Esophagus squamous epithelium (tissue), 5 donors: ENCODE measurements around the gene RNF175. TPM values are rescaled to one million over a fixed set of nuclear protein-coding genes. Genes with fewer than 3 reads are reported as not detected.

Experiments used
- DNase-seq: peaks from one replicate; lab custom pipeline; 2025; lab: John Stamatoyannopoulos, UW
- H3K27ac ChIP-seq, 4 donors: fragments of 200-600 bp; sonication (generic); one replicate each; pipeline ENCODE4 v1.5.1; 2016 to 2019; ENCODE audit warnings: mild to moderate bottlenecking in 1 of 4
- H3K27me3 ChIP-seq, 4 donors: fragments of 200-600 bp; sonication (generic); 1 replicate in 3 of 4; 2 replicates in 1 of 4; pipeline versions ENCODE4 v1.5.1 to v1.6.0; 2017 to 2021; ENCODE audit warnings: antibody characterized with exemption in 1 of 4
- H3K36me3 ChIP-seq, 3 donors: fragments of 200-600 bp; sonication (generic); one replicate each; pipeline ENCODE4 v1.5.1; 2016 to 2019
- H3K4me1 ChIP-seq, 3 donors: fragments of 200-600 bp; sonication (generic); one replicate each; pipeline ENCODE4 v1.5.1; 2017 to 2019
- H3K4me3 ChIP-seq, 4 donors: fragments of 200-600 bp; sonication (generic); 1 replicate in 3 of 4; 2 replicates in 1 of 4; pipeline ENCODE4 v1.5.1; 2016 to 2019; ENCODE audit warnings: mild to moderate bottlenecking in 2 of 4, moderate library complexity in 1 of 4
- H3K9me3 ChIP-seq, 3 donors: fragments of 200-600 bp; sonication (generic); one replicate each; pipeline ENCODE4 v1.5.1; 2016 to 2019
- CTCF ChIP-seq, 6 experiments: fragments of 450-650 bp in 4 of 6; fragments of 200-600 bp in 2 of 6; sonication (generic) in 2 of 6; IDR thresholded peaks; one replicate each; pipeline ENCODE4 v1.5.1; 2016 to 2019; ENCODE audit warnings: antibody characterized with exemption in 6 of 6, mild to moderate bottlenecking in 4 of 6, moderate library complexity in 4 of 6
- POLR2A ChIP-seq, 4 donors: fragments of 450-650 bp; IDR thresholded peaks; one replicate each; pipeline ENCODE4 v1.6.1; 2017; ENCODE audit warnings: antibody characterized with exemption in 4 of 4, mild to moderate bottlenecking in 4 of 4, moderate library complexity in 3 of 4
- WGBS, 2 donors: methylation state at CpG; one replicate each; pipeline ENCODE4 v1.1.5; 2018; 5-methylcytosine and 5-hydroxymethylcytosine counted together
- intact Hi-C: fragments of 100-400 bp; cut with DNase I; formaldehyde crosslinking; loops from one replicate; pipeline ENCODE4 v1.15.0; 2022
- total RNA-seq, 4 donors: library from RNA; depleted of rRNA; stranded (reverse); fragments of >200 nt; gene quantifications; one replicate each; pipeline ENCODE4 v1.1.0, GENCODE V29; 2016
- donor health status: DM: yes; HTN: yes; CAD: no.

Gene RNF175
- total RNA-seq, 4 donors from 2014 or later, result 0.76 TPM; not detected in 3

- intact Hi-C loops, result no loop called here
These were observed 96.2 kb downstream of the RNF175 start for GRCh38 chr4:153663667-153664066.

GRCh38 chr4:153661908-153662307 lies 97.9 kb downstream of the RNF175 start:
- no peaks in the 10 kb centered on the region for H3K9me3 ChIP-seq
- peak overlapping the region in 2 of 4 donors; percentile 11 to 24 for H3K27ac ChIP-seq
- TF ChIP-seq POLR2A (IDR thresholded peaks at IDR 0.05) (no peak), CTCF (IDR thresholded peaks at IDR 0.05) (no peak)
- no peak overlapping the region for H3K4me3 ChIP-seq
- peaks cover 0 to 10% (median 9%) of the 10 kb centered on the region in 3 donors for H3K4me1 ChIP-seq
- no peak for DNase-seq
- no peaks in the 10 kb centered on the region for H3K27me3 ChIP-seq
- intact Hi-C loops, result no loop called here
- 81 to 88% methylated on average over 1 of the region's 1 CpG for WGBS, 2 donors
- no peaks in the 10 kb centered on the region for H3K36me3 ChIP-seq

More at GRCh38 chr4:153663667-153664066, 96.2 kb downstream of the RNF175 start:
- TF ChIP-seq CTCF (IDR thresholded peaks at IDR 0.05) (no peak), POLR2A (IDR thresholded peaks at IDR 0.05) (no peak)
- WGBS, 2 donors, result 50 to 77% methylated on average over 1 of the region's 1 CpG
- H3K9me3 ChIP-seq, result no peaks in the 10 kb centered on the region
- H3K36me3 ChIP-seq, result no peaks in the 10 kb centered on the region
- H3K4me1 ChIP-seq, result peaks cover 0 to 10% (median 9%) of the 10 kb centered on the region in 3 donors
- DNase-seq, result no peak
- H3K27me3 ChIP-seq, result no peaks in the 10 kb centered on the region
- H3K4me3 ChIP-seq, result no peak overlapping the region
- no peak overlapping the region for H3K27ac ChIP-seq

GRCh38 chr4:153661215-153661822 lies 98.5 kb downstream of the RNF175 start:
- TF ChIP-seq POLR2A (IDR thresholded peaks at IDR 0.05), result no peak
- no peak for TF ChIP-seq CTCF (IDR thresholded peaks at IDR 0.05)
- DNase-seq, result no peak
- Histone ChIP-seq H3K27me3 (no peaks in the 10 kb centered on the region), H3K4me1 (peaks cover 0 to 14% (median 9%) of the 10 kb centered on the region in 3 donors), H3K27ac (peak overlapping the region in 2 of 4 donors; percentile 48 to 81), H3K4me3 (no peak overlapping the region), H3K36me3 (no peaks in the 10 kb centered on the region), H3K9me3 (no peaks in the 10 kb centered on the region)
- intact Hi-C loops, result no loop called here
- 38 to 46% methylated on average over 6 of the region's 6 CpGs for WGBS, 2 donors

Other genes with a start within 250 kb of the RNF175 start
- 10 to 100 TPM in 3 of 4 donors, 1 to 10 TPM in 1; 5.3 to 26.9 (median 17.3) TPM for gene TLR2, start 75.7 kb downstream of the RNF175 start, total RNA-seq
- gene SFRP2, start 29.1 kb upstream of the RNF175 start, total RNA-seq, result 100 to 1,000 TPM in 1 of 4 donors, 10 to 100 TPM in 1, 1 to 10 TPM in 2; 2.2 to 104 (median 13.3) TPM